Measurements from ENCODE around the gene PDZD2. TPM values are rescaled to one million over a fixed set of nuclear protein-coding genes. Genes with fewer than 3 reads are reported as not detected.

Gene PDZD2
- total and polyA plus RNA-seq, 4 donors: 2.8 to 18.0 (median 5.3) TPM

DNA sequence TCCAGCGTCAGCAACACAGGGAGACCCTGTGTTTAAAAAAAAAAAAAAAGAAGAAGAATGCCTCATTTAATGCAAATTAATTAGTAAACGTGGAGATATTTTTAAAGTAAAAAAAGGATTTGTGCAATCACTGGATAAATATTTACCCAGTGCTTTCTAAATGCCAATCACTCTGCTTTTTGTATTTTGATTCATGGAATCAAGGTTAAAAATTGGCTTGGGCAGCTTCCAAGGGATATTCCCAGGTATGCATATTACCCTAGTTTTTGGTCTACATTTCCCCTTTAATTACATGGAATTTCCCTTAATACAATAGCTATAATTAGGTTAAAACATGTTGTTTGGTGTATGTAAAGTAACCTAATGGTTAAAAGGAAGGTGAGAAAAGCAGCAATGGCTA, 31.4 kb upstream of the PDZD2 start:
- H3K4me3 ChIP-seq (ENCODE audit: low read length in 2 of 2): no peak overlapping the region
- intact Hi-C loops (cut with DNase I): no loop called here
- no peak overlapping the region for H3K27ac ChIP-seq (ENCODE audit: low read depth in 1 of 2, low read length in 2 of 2)
- H3K4me1 ChIP-seq (ENCODE audit: control insufficient read depth in 1 of 2, insufficient read depth in 2 of 2, low read length in 2 of 2): no peaks in the 10 kb centered on the region
- DNase-seq (no peak), ATAC-seq (ENCODE audit: low FRiP score) (no peak)
- peaks cover 2% of the 10 kb centered on the region for H3K9me3 ChIP-seq (ENCODE audit: control insufficient read depth, low read length)
- no peaks in the 10 kb centered on the region for H3K27me3 ChIP-seq (ENCODE audit: control insufficient read depth in 1 of 2, insufficient read depth in 2 of 2, low read length in 1 of 2)
- WGBS, 2 donors: 57 to 65% methylated on average over 2 of the region's 2 CpGs
- no peaks in the 10 kb centered on the region for H3K36me3 ChIP-seq (ENCODE audit: control insufficient read depth in 1 of 2, insufficient read depth in 2 of 2, low read length in 1 of 2)

DNA sequence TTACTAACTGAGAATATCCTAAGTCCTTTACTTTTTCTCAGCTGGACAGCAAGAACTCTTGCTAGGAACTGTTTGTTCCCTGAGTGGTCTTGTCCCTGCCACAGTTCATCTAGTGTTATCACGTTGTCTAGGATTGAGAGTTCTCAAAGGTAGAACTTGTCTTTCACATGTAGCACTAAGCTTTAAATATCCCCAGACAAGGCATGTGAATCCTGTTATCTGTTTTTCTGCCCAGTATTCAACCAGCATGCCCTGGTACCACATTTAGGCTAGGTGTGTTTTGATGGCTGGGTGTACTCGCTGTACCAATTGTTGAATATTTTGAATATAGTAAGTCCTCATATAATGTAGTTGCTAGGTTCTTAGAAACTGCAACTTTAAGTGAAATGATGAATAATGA, 27.9 kb upstream of the PDZD2 start:
- Histone ChIP-seq H3K27ac (ENCODE audit: low read depth in 1 of 2, low read length in 2 of 2) (no peak overlapping the region), H3K9me3 (ENCODE audit: control insufficient read depth, low read length) (peaks cover 2% of the 10 kb centered on the region), H3K36me3 (ENCODE audit: control insufficient read depth in 1 of 2, insufficient read depth in 2 of 2, low read length in 1 of 2) (no peaks in the 10 kb centered on the region), H3K27me3 (ENCODE audit: control insufficient read depth in 1 of 2, insufficient read depth in 2 of 2, low read length in 1 of 2) (no peaks in the 10 kb centered on the region), H3K4me3 (ENCODE audit: low read length in 2 of 2) (no peak overlapping the region), H3K4me1 (ENCODE audit: control insufficient read depth in 1 of 2, insufficient read depth in 2 of 2, low read length in 2 of 2) (no peaks in the 10 kb centered on the region)
- no peak for ATAC-seq (ENCODE audit: low FRiP score)
- intact Hi-C loops (cut with DNase I): no loop called here
- DNase-seq: no peak
- WGBS, 2 donors: 90 to 93% methylated on average over 2 of the region's 2 CpGs

DNA sequence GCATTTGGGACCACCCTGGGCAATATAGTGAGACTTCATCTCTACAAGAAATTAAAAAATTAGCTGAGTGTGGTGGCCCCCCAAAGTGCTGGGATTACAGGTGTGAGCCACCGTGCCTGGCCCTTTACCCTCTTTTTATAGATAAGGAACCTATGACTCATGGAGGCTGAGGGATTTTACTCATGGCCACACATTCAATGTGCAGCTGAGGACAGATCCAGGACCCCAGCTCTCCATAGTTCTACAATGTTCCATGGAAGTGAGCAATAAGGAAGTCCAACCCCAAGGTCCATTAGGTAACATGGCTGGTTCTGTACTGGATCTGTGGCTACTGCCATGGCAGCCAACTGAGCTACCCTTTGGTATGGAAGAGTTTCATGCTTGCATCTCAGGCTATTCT, 25.3 kb upstream of the PDZD2 start:
- DNase-seq: no peak
- no peak overlapping the region for H3K27ac ChIP-seq (ENCODE audit: low read depth in 1 of 2, low read length in 2 of 2)
- H3K9me3 ChIP-seq (ENCODE audit: control insufficient read depth, low read length): no peaks in the 10 kb centered on the region
- no peak for ATAC-seq (ENCODE audit: low FRiP score)
- no peak overlapping the region for H3K4me3 ChIP-seq (ENCODE audit: low read length in 2 of 2)
- H3K4me1 ChIP-seq (ENCODE audit: control insufficient read depth in 1 of 2, insufficient read depth in 2 of 2, low read length in 2 of 2): no peaks in the 10 kb centered on the region
- H3K27me3 ChIP-seq (ENCODE audit: control insufficient read depth in 1 of 2, insufficient read depth in 2 of 2, low read length in 1 of 2): no peaks in the 10 kb centered on the region
- 55 to 61% methylated on average over 1 of the region's 1 CpG for WGBS, 2 donors
- intact Hi-C loops (cut with DNase I): no loop called here
- no peaks in the 10 kb centered on the region for H3K36me3 ChIP-seq (ENCODE audit: control insufficient read depth in 1 of 2, insufficient read depth in 2 of 2, low read length in 1 of 2)

DNA sequence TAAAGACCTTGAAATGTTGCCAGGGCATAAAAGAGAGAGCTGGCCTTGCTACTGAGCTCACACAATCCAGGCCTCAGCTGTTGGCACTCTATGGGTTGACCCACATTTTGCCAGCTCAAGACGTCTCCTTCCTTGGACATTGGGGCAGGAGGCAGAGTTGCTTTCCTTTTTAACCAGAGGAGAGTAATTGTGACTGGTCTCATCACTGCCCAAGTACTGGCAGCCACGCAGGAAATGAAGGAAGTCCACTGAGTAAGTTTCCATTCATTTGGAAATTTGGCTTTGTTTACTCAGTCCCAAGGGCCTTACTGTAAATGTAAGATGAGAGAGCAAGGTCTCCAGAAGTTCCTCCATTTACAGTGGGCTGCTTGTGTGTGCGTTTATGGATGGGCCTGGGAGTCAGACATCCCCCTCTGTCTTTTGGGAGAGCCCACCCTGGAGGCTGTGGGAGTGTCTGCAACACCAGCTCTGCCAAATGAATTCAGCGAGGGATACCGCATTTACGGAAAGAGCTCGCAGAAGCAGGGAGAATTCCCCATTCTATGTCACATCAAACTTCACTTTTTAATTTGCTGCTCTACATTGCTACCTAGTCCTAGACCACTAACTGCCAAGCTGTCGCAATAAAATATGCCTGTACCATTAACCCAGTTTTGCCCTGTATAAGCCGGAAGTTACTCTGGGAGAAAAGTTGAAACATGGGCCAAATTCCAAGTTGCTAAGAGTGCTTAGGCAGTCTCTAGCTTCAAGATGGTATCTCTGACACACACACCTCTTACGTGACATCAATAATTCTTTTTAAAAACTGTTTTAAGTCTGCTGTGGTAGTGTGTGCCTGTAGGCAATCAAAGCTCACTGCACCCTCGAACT, 24.5 kb upstream of the PDZD2 start:
- intact Hi-C loops (cut with DNase I): no loop called here
- whole genome bisulfite sequencing, 2 donors: 50 to 53% methylated on average over 11 of the region's 11 CpGs
- no peaks in the 10 kb centered on the region for H3K4me1 ChIP-seq (ENCODE audit: control insufficient read depth in 1 of 2, insufficient read depth in 2 of 2, low read length in 2 of 2)
- H3K27me3 ChIP-seq (ENCODE audit: control insufficient read depth in 1 of 2, insufficient read depth in 2 of 2, low read length in 1 of 2): no peaks in the 10 kb centered on the region
- no peaks in the 10 kb centered on the region for H3K9me3 ChIP-seq (ENCODE audit: control insufficient read depth, low read length)
- ATAC-seq (ENCODE audit: low FRiP score): no peak
- DNase-seq: no peak
- H3K36me3 ChIP-seq (ENCODE audit: control insufficient read depth in 1 of 2, insufficient read depth in 2 of 2, low read length in 1 of 2): no peaks in the 10 kb centered on the region
- no peak overlapping the region for H3K27ac ChIP-seq (ENCODE audit: low read depth in 1 of 2, low read length in 2 of 2)
- no peak overlapping the region for H3K4me3 ChIP-seq (ENCODE audit: low read length in 2 of 2)

DNA sequence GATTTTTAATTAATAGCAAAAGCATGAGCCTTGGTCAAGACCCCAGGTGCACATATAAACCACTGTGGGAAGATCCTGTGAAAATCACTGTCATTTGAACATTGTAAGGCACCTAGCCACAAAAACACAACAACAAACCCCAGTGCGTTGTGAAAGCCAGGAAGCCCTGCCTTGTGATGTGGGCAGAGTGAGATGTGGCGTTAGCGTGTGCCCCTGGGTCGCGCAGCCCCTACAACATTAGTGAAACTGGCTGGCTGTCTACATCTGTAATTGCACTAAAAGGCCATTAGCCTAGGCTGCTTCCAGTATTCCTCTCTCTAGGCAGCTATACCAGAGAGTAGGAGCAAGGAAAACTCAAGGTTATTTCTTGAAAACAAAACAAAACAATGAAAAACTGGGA, 21.1 kb upstream of the PDZD2 start:
- intact Hi-C loops (cut with DNase I): no loop called here
- no peaks in the 10 kb centered on the region for H3K36me3 ChIP-seq (ENCODE audit: control insufficient read depth in 1 of 2, insufficient read depth in 2 of 2, low read length in 1 of 2)
- no peak overlapping the region for H3K4me3 ChIP-seq (ENCODE audit: low read length in 2 of 2)
- H3K27ac ChIP-seq (ENCODE audit: low read depth in 1 of 2, low read length in 2 of 2): no peak overlapping the region
- ATAC-seq (ENCODE audit: low FRiP score) (no peak), DNase-seq (no peak)
- no peaks in the 10 kb centered on the region for H3K27me3 ChIP-seq (ENCODE audit: control insufficient read depth in 1 of 2, insufficient read depth in 2 of 2, low read length in 1 of 2)
- no peaks in the 10 kb centered on the region for H3K9me3 ChIP-seq (ENCODE audit: control insufficient read depth, low read length)
- 75 to 80% methylated on average over 5 of the region's 5 CpGs for WGBS, 2 donors
- H3K4me1 ChIP-seq (ENCODE audit: control insufficient read depth in 1 of 2, insufficient read depth in 2 of 2, low read length in 2 of 2): no peaks in the 10 kb centered on the region

DNA sequence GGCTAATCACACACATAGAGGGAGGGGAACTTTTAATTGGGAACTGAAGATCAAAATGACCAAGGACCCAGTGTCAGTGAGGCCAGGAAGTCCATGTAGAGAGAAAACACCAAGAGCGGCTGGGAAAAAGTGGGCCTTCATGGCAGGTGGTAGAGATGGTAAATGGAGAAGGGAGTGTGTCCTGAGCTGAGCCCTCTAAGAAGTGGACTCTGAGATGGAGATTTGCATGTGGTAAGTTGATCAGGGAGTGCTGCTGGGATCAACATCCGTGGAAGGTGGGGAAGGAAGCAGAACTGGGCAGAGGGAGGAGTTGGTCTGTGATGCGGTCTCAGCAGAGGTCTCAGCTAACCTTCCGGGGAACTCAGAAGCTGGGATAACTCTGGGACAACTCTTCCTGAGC, 18.9 kb upstream of the PDZD2 start:
- no peaks in the 10 kb centered on the region for H3K4me1 ChIP-seq (ENCODE audit: control insufficient read depth in 1 of 2, insufficient read depth in 2 of 2, low read length in 2 of 2)
- H3K27me3 ChIP-seq (ENCODE audit: control insufficient read depth in 1 of 2, insufficient read depth in 2 of 2, low read length in 1 of 2): no peaks in the 10 kb centered on the region
- H3K9me3 ChIP-seq (ENCODE audit: control insufficient read depth, low read length): no peaks in the 10 kb centered on the region
- DNase-seq (no peak), ATAC-seq (ENCODE audit: low FRiP score) (no peak)
- H3K27ac ChIP-seq (ENCODE audit: low read depth in 1 of 2, low read length in 2 of 2): no peak overlapping the region
- no peaks in the 10 kb centered on the region for H3K36me3 ChIP-seq (ENCODE audit: control insufficient read depth in 1 of 2, insufficient read depth in 2 of 2, low read length in 1 of 2)
- WGBS, 2 donors: 83 to 86% methylated on average over 4 of the region's 4 CpGs
- intact Hi-C loops (cut with DNase I): no loop called here
- no peak overlapping the region for H3K4me3 ChIP-seq (ENCODE audit: low read length in 2 of 2)

DNA sequence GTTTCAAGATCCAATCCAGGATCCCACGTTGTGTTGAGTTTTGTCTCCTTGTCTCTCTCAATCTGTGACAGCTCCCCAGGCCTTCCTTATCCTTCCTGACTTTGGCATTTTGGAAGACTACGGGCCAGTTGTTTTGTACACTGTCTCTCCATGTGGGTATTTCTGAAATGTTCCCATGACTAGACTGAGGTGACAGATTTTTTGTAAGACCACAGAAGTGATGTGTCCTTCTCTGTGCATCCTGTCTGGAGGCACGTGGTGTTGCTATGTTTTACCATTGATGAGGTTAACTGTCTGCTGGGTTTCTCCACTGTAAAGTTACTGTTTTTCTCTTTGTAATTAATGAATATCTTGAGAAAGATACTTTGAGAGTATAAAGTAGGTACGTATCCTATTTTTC, 15.7 kb upstream of the PDZD2 start:
- intact Hi-C loops (cut with DNase I): no loop called here
- WGBS, 2 donors: 84 to 87% methylated on average over 4 of the region's 4 CpGs
- no peaks in the 10 kb centered on the region for H3K9me3 ChIP-seq (ENCODE audit: control insufficient read depth, low read length)
- DNase-seq (no peak), ATAC-seq (ENCODE audit: low FRiP score) (no peak)
- no peaks in the 10 kb centered on the region for H3K4me1 ChIP-seq (ENCODE audit: control insufficient read depth in 1 of 2, insufficient read depth in 2 of 2, low read length in 2 of 2)
- no peaks in the 10 kb centered on the region for H3K27me3 ChIP-seq (ENCODE audit: control insufficient read depth in 1 of 2, insufficient read depth in 2 of 2, low read length in 1 of 2)
- H3K27ac ChIP-seq (ENCODE audit: low read depth in 1 of 2, low read length in 2 of 2): no peak overlapping the region
- no peak overlapping the region for H3K4me3 ChIP-seq (ENCODE audit: low read length in 2 of 2)
- no peaks in the 10 kb centered on the region for H3K36me3 ChIP-seq (ENCODE audit: control insufficient read depth in 1 of 2, insufficient read depth in 2 of 2, low read length in 1 of 2)

DNA sequence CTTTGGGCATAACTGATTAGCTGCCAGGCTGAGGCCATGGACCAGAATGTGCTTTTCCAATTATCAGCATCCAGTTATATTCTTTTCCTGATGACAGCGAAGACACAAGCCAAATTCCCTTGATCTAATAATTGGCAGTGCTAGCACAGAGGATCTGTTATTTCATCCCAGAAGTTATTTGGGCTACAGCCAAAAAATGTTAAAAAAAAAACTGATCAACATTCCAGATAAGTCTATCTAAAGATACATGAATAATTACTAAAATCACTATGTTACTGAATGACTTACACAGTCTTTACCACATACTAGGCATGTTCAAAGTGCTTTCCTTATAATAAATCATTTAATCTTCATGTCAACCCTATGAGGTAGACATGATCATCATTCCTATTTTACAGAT, 13.5 kb upstream of the PDZD2 start:
- Histone ChIP-seq H3K27ac (ENCODE audit: low read depth in 1 of 2, low read length in 2 of 2) (no peak overlapping the region), H3K27me3 (ENCODE audit: control insufficient read depth in 1 of 2, insufficient read depth in 2 of 2, low read length in 1 of 2) (no peaks in the 10 kb centered on the region), H3K9me3 (ENCODE audit: control insufficient read depth, low read length) (no peaks in the 10 kb centered on the region), H3K36me3 (ENCODE audit: control insufficient read depth in 1 of 2, insufficient read depth in 2 of 2, low read length in 1 of 2) (no peaks in the 10 kb centered on the region), H3K4me1 (ENCODE audit: control insufficient read depth in 1 of 2, insufficient read depth in 2 of 2, low read length in 2 of 2) (no peaks in the 10 kb centered on the region), H3K4me3 (ENCODE audit: low read length in 2 of 2) (no peak overlapping the region)
- ATAC-seq (ENCODE audit: low FRiP score) (no peak), DNase-seq (no peak)
- intact Hi-C loops (cut with DNase I): no loop called here
- WGBS, 2 donors: 89 to 99% methylated on average over 1 of the region's 1 CpG

DNA sequence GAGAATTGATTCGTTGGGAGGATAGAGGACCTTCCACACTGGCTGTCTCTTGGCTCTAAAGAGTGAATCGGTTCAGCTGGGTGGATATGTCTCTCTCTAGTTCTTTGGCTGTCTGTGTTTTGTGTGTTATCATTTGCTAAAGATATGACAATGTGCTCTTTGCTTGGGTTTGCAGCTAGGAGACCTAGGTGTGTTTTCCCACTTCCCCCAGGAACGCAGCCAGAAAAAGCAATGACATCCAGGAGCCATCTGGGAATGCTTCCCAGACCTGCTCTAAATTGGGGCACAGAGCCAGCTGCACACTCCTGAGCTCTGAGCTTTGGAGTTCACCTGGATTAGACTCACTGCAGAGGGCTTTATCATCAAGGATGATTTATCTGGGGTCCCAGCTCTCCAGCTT, 12.8 kb upstream of the PDZD2 start:
- Histone ChIP-seq H3K27me3 (ENCODE audit: control insufficient read depth in 1 of 2, insufficient read depth in 2 of 2, low read length in 1 of 2) (no peaks in the 10 kb centered on the region), H3K36me3 (ENCODE audit: control insufficient read depth in 1 of 2, insufficient read depth in 2 of 2, low read length in 1 of 2) (no peaks in the 10 kb centered on the region), H3K4me3 (ENCODE audit: low read length in 2 of 2) (no peak overlapping the region), H3K4me1 (ENCODE audit: control insufficient read depth in 1 of 2, insufficient read depth in 2 of 2, low read length in 2 of 2) (no peaks in the 10 kb centered on the region), H3K9me3 (ENCODE audit: control insufficient read depth, low read length) (no peaks in the 10 kb centered on the region), H3K27ac (ENCODE audit: low read depth in 1 of 2, low read length in 2 of 2) (no peak overlapping the region)
- DNase-seq (no peak), ATAC-seq (ENCODE audit: low FRiP score) (no peak)
- WGBS, 2 donors: 72 to 75% methylated on average over 3 of the region's 3 CpGs
- intact Hi-C loops (cut with DNase I): no loop called here

Data from aorta (tissue), 5 donors.